ENCODE data around the gene SLC17A9.
A peak's percentile ranks its signal among the peaks of the same experiment; 100 is the strongest.

Gene SLC17A9, protein sequence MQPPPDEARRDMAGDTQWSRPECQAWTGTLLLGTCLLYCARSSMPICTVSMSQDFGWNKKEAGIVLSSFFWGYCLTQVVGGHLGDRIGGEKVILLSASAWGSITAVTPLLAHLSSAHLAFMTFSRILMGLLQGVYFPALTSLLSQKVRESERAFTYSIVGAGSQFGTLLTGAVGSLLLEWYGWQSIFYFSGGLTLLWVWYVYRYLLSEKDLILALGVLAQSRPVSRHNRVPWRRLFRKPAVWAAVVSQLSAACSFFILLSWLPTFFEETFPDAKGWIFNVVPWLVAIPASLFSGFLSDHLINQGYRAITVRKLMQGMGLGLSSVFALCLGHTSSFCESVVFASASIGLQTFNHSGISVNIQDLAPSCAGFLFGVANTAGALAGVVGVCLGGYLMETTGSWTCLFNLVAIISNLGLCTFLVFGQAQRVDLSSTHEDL

DNA sequence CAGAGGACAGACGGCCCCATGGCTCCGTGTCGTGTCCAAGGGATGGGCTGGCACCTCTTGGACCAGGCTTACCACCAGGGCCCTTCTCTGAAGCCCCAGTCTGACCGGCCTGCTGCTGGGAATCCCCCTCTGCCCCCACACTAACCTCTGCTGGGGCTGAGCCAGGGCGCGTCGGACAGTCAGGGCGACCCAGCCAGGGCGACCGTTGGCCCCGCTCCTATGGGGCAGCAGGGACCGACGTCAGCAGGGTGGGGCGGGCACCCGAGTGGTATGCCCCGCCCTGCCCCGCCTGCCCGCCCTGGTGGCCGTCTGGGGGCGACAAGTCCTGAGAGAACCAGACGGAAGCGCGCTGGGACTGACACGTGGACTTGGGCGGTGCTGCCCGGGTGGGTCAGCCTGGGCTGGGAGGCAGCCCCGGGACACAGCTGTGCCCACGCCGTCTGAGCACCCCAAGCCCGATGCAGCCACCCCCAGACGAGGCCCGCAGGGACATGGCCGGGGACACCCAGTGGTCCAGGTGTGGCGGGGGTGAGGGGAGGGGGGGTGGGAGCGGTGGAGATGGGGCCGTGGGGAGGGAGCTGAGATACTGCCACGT lies at the start of gene SLC17A9:
SLC17A9 (plus strand) TSS at position 337 of the 595 bp plus-strand sequence; CDS start at position 459, 122 bp downstream.
- DNase-seq, result no peak
- in situ Hi-C loops (cut with HindIII; ENCODE audit: low pct_ligation_motif_present, low pct_unique_long_range_greater_than_20kb, low sequenced_read_pairs), result no loop called here

DNA sequence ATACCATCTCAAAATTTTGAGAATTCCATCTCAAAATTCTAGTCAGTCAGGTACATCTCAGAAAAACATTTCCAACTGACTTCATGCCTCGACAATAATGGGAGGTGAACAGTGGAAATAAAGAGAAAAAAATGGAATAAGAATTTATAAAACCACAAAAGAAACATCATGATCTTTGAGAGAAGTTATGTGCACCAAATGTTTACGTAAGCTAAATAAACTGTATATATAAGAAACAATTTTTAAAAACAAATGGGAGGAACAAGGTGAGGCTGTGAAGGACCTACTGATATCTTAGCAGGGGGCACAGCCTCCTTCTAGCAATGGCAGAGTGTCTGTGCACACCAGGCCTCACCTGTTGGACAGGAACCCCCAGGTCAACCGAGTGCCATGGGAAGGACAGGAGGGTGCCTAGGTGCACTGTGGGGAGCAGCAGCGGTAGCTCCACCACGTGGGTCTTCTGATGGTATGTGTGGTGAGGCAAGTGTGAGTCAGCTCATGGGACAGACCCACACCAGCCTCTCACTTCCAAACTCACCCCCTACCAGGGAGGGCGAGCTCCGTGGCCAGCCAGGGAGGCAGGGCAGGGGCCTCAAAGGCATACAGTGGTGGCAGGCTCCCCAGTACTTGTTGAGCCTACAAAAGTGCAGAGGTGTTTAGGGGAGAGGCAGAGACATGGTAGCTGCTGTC lies 49.4 kb upstream of the SLC17A9 start:
- no peak for DNase-seq
- in situ Hi-C loops (cut with HindIII; ENCODE audit: low pct_ligation_motif_present, low pct_unique_long_range_greater_than_20kb, low sequenced_read_pairs), result no loop called here

DNA sequence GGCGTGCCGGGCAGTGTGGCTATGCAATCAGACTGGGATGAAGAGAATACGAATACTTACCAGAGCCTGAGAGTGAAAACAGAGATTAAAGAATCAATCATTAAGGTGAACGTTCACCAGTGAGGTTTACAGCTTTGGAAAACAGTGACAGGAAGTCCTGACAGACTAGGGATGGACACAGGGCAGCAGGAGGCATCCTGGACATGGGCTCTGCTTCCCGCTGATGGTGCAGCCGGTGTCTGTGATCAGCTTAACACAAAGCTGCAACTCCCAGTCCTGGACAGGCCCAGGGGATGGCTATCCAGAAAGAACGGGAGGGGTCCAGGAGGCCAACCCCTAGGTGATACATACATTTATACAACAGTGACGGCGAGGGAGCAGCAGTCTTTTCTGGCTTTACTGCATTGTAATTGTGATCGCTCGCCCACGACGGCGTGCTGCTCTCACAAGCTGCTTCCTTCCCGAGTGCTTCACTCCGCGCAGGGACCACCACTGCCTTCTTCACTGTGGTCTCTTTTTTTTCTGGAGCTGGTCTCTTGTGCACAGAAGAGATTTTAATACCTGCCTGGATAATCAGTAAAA lies 46.9 kb upstream of the SLC17A9 start:
- DNase-seq, result no peak

GRCh38 chr20:62906209-62906608 lies 46.3 kb upstream of the SLC17A9 start:
- in situ Hi-C loops (cut with HindIII; ENCODE audit: low pct_ligation_motif_present, low pct_unique_long_range_greater_than_20kb, low sequenced_read_pairs), result no loop called here
- DNase-seq, result no peak

More for the DNA sequence above, 46.9 kb upstream of the SLC17A9 start:
- in situ Hi-C loops (cut with HindIII; ENCODE audit: low pct_ligation_motif_present, low pct_unique_long_range_greater_than_20kb, low sequenced_read_pairs), result no loop called here

GRCh38 chr20:62906647-62907375 lies 45.7 kb upstream of the SLC17A9 start:
- in situ Hi-C loops (cut with HindIII; ENCODE audit: low pct_ligation_motif_present, low pct_unique_long_range_greater_than_20kb, low sequenced_read_pairs), result no loop called here
- DNase-seq, result no peak

DNA sequence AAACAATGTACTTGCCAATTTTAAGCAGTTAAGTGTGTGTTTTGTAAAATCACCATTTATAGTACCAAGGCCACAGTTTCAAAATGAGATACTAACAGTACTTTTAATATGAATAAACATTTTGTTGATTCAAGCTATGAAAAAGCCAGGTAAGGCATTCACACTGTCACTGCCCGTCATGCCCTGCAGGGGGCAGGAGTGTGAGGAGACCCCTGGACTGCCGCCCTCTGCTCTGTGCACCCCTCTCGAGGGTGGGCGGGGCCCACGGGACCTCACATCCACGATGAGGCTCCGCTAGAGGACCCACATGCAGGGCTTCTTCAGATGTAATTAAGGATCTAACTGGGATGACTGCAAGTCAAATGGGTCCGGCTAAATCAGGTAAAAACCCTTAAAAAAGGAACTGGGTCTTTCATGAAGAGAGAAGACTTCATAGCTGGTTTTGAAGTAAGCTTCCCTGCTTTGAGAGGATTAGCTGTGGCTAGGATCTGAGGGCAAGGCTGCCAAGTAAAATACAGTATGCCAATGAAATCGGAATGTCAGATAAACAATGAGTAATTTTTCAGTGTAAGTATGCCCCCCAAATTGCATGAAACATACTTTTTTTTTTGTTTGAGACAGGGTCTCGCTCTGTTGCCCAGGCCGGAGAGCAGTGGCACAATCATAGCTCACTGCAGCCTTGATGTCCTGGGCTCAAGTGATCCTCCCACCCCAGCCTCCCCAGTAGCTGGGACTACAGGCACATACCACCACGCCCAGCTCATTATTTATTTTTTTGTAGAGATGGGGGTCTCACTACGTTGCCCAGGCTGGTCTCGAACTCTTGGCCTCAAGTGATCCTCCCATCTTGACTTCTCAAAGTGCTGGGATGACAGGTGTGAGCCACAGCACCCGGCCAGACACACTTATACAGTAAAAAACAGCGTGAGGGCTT lies 44.9 kb upstream of the SLC17A9 start:
- DNase-seq, result peak; percentile 20
- in situ Hi-C loops (cut with HindIII; ENCODE audit: low pct_ligation_motif_present, low pct_unique_long_range_greater_than_20kb, low sequenced_read_pairs), result no loop called here

- in situ Hi-C loops (cut with HindIII; ENCODE audit: low pct_ligation_motif_present, low pct_unique_long_range_greater_than_20kb, low sequenced_read_pairs), result no loop called here
- DNase-seq, result no peak
These were observed 43.3 kb upstream of the SLC17A9 start for GRCh38 chr20:62908971-62909791.

- in situ Hi-C loops (cut with HindIII; ENCODE audit: low pct_ligation_motif_present, low pct_unique_long_range_greater_than_20kb, low sequenced_read_pairs), result no loop called here
- no peak for DNase-seq
These were observed 42.2 kb upstream of the SLC17A9 start for GRCh38 chr20:62910217-62910766.

GRCh38 chr20:62910777-62911497 lies 41.6 kb upstream of the SLC17A9 start:
- DNase-seq, result no peak
- in situ Hi-C loops (cut with HindIII; ENCODE audit: low pct_ligation_motif_present, low pct_unique_long_range_greater_than_20kb, low sequenced_read_pairs), result no loop called here

GRCh38 chr20:62911701-62912280 lies 40.7 kb upstream of the SLC17A9 start:
- DNase-seq, result no peak
- in situ Hi-C loops (cut with HindIII; ENCODE audit: low pct_ligation_motif_present, low pct_unique_long_range_greater_than_20kb, low sequenced_read_pairs), result no loop called here

DNA sequence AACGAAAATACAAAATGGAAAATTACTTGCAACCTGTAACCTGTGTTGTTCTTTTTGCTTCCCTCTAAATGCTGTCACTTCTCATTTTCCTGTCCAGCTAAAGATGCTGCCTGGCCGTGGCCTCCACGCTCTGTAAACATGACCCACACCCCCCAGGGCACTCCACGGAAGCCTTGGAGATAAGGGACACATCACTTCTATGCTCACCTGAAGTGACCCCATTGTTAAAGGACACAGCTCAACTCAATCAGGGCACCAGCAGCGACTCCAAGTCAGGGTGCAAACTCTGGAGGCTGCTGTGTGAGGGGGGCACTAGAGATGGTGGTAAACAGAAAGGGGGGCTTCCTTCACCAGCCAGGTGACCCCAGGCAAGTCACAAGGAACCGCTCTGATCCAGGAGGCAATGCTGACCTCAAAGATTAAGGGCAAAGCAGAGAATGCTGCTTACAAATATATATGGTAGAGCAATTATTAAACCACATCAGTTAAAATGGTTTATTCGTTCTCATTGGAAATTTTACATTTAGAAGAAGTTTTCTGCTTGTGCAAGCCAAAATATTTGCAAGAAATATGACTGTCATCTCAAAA lies 39.4 kb upstream of the SLC17A9 start:
- in situ Hi-C loops (cut with HindIII; ENCODE audit: low pct_ligation_motif_present, low pct_unique_long_range_greater_than_20kb, low sequenced_read_pairs), result no loop called here
- DNase-seq, result no peak

DNA sequence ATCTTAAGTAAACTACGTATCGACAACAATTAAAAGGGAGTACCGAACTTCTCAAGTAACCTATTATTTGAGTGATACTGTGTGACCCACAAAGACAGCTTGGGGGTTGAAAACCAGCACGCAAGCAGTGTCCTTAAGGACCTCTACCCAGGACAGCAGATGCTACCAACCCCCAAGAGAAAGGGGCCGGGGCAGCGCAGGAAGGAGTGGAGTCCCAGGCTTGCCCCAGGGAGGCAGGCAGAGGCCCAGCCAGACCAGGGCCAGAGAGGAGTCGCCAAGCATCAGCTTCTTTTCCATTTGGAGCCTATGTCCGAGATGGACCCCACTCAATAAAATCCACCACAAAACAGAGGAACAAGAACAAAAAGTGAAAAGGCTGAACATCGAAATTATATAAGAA lies 38.1 kb upstream of the SLC17A9 start:
- DNase-seq, result no peak
- in situ Hi-C loops (cut with HindIII; ENCODE audit: low pct_ligation_motif_present, low pct_unique_long_range_greater_than_20kb, low sequenced_read_pairs), result no loop called here

- in situ Hi-C loops (cut with HindIII; ENCODE audit: low pct_ligation_motif_present, low pct_unique_long_range_greater_than_20kb, low sequenced_read_pairs), result no loop called here
- no peak for DNase-seq
These were observed 37.5 kb upstream of the SLC17A9 start for GRCh38 chr20:62914970-62915457.

- in situ Hi-C loops (cut with HindIII; ENCODE audit: low pct_ligation_motif_present, low pct_unique_long_range_greater_than_20kb, low sequenced_read_pairs), result no loop called here
- DNase-seq, result no peak
These were observed 35.6 kb upstream of the SLC17A9 start for GRCh38 chr20:62916703-62917476.
